Immature natural killer cell (primary cell): ENCODE data around the gene GRK2. TPM values are rescaled to one million over a fixed set of nuclear protein-coding genes. Genes with fewer than 3 reads are reported as not detected.
"Not testable (repeated sequence)": the region's sequence is repeated elsewhere in the genome, so short reads cannot be mapped to it uniquely, and the experiment has no call there.

ENCODE experiments used
- DNase-seq, 3 donors: peaks; one replicate each; pipeline ENCODE4 v3.0.0; 2022; ENCODE audit warnings: mixed read lengths in 1 of 3
- H3K27ac Mint-ChIP-seq, 6 donors: one replicate each; pipeline ENCODE4 v1.8.0; 2020; ENCODE audit warnings: mixed read lengths in 6 of 6, mild to moderate bottlenecking in 5 of 6, inconsistent platforms in 4 of 6, moderate library complexity in 3 of 6
- H3K27me3 Mint-ChIP-seq, 3 donors: one replicate each; pipeline ENCODE4 v1.8.0; 2020 to 2021; ENCODE audit warnings: low read depth in 3 of 3, mild to moderate bottlenecking in 3 of 3, mixed read lengths in 3 of 3, moderate library complexity in 3 of 3, inconsistent platforms in 1 of 3
- H3K36me3 Mint-ChIP-seq, 3 donors: one replicate each; pipeline ENCODE4 v1.8.0; 2020; ENCODE audit warnings: mixed read lengths in 3 of 3, inconsistent platforms in 2 of 3, mild to moderate bottlenecking in 2 of 3
- H3K4me1 Mint-ChIP-seq, 2 donors: one replicate each; pipeline ENCODE4 v1.8.0; 2020; ENCODE audit warnings: inconsistent platforms in 2 of 2, mild to moderate bottlenecking in 2 of 2, mixed read lengths in 2 of 2, moderate library complexity in 1 of 2
- H3K4me3 Mint-ChIP-seq, 5 donors: one replicate each; pipeline ENCODE4 v1.8.0; 2020; ENCODE audit warnings: mild to moderate bottlenecking in 5 of 5, mixed read lengths in 5 of 5, inconsistent platforms in 3 of 5, moderate library complexity in 3 of 5
- H3K9me3 Mint-ChIP-seq, 6 donors: one replicate each; pipeline ENCODE4 v1.8.0; 2020; ENCODE audit warnings: mild to moderate bottlenecking in 6 of 6, mixed read lengths in 6 of 6, inconsistent platforms in 4 of 6, moderate library complexity in 3 of 6
- polyA plus RNA-seq, 3 donors: library from polyadenylated mRNA; unstranded; fragments of 300-500 nt; fragmentation: Illumina TruSeq; gene quantifications; one replicate each; pipeline ENCODE4 v1.2.3, GENCODE V29; 2021

Gene GRK2
- polyA plus RNA-seq, 3 donors from 2014 or later = 15.2 to 25.9 (median 22.9) TPM

DNA sequence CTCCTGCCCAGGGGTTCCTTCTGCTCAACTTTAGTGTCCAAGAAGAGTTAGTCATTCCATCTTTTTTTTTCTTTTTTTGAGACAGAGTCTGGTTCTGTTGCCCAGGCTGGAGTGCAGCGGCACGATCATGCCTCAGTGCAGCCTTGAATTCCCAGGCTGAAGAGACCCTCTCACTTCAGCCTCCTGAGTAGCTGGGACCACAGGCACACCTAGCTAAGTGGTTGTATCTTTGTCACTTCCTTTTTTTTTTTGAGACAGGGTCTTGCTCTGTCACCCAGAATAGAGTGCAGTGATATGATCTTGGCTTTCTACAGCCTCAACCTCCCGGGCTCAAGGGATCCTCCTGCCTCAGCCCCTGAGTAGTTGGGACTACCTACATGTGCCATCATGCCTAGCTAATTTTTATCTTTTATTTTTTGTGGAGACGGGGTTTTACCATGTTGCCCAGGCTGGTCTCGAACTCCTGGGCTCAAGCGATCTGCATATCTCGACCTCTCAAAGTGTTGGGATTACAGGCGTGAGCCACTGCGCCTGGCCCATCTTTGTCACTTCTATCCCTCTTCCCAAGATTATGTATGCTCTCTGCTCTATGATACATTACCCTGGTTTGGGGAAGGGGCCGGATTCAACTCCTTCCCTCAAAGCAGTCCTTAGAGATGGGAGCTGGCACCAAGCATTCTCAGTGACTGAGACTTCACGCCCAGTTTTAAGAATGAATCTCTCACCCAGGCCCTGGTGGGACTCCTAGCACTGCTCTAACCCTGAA lies 47.0 kb downstream of the GRK2 start:
- Mint-ChIP-seq H3K4me1 (peaks cover 20 to 26% of the 10 kb centered on the region in 2 donors), H3K4me3 (no peak overlapping the region), H3K27ac (peak overlapping the region in 4 of 6 donors; percentile 28 to 93 (median 66)), H3K9me3 (peaks cover 0 to 3% (median 0%) of the 10 kb centered on the region in 6 donors), H3K27me3 (peaks cover 6 to 12% (median 9%) of the 10 kb centered on the region in 3 donors), H3K36me3 (no peaks in the 10 kb centered on the region)
- no peak for DNase-seq

DNA sequence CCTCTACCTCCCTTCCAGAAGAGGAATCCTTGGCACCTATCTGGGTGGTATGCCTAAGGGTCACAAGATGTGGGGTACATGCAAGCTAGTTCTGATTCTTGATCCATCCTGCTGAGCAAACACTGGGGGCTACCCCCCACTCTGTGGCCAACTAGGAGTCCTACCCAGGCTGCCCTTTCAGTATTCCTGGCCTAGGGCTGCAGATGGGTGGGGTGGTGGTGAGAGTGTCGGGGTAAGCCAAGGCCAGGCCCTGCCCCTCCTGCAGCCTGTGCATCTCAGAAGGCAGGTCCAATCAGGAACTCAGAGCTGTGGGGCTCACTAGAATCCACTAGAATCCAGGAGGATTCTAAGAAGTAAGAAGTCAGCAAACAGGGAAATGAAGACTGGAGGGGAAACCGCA lies 47.9 kb downstream of the GRK2 start:
- no peak for DNase-seq
- Mint-ChIP-seq H3K4me1 (peaks cover 21 to 31% of the 10 kb centered on the region in 2 donors), H3K4me3 (no peak overlapping the region), H3K27me3 (peaks cover 8 to 13% (median 9%) of the 10 kb centered on the region in 3 donors), H3K36me3 (no peaks in the 10 kb centered on the region), H3K27ac (peak overlapping the region in 1 of 6 donors; percentile 49), H3K9me3 (peaks cover 0 to 3% (median 0%) of the 10 kb centered on the region in 6 donors)

GRCh38 chr11:67315325-67315909 lies 49.1 kb downstream of the GRK2 start:
- H3K9me3 Mint-ChIP-seq = peaks cover 0 to 3% (median 0%) of the 10 kb centered on the region in 6 donors
- peak overlapping the region in 2 of 6 donors; percentile 34 to 72 for H3K27ac Mint-ChIP-seq
- H3K27me3 Mint-ChIP-seq = peaks cover 8 to 17% (median 9%) of the 10 kb centered on the region in 3 donors
- no peaks in the 10 kb centered on the region for H3K36me3 Mint-ChIP-seq
- peak overlapping the region; percentile 21 to 55 (median 44) for H3K4me3 Mint-ChIP-seq
- DNase-seq = no peak
- peaks cover 21 to 31% of the 10 kb centered on the region in 2 donors for H3K4me1 Mint-ChIP-seq

DNA sequence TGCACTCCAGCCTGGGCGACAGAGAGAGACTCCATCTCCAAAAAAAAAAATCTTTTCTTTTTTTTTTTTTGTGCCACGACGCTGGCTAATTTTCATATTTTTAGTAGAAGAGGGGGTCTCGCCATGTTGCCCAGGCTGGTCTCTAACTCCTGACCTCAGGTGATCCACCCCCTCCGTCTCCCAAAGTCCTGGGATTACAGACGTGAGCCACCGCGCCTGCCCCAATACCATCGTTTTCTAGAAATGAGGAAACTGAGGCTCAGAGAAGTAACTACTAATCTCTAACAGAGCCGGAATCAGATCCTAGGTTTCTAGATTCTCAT lies 50.6 kb downstream of the GRK2 start:
- no peaks in the 10 kb centered on the region for H3K36me3 Mint-ChIP-seq
- peaks cover 8 to 17% (median 9%) of the 10 kb centered on the region in 3 donors for H3K27me3 Mint-ChIP-seq
- peaks cover 19 to 31% of the 10 kb centered on the region in 2 donors for H3K4me1 Mint-ChIP-seq

DNA sequence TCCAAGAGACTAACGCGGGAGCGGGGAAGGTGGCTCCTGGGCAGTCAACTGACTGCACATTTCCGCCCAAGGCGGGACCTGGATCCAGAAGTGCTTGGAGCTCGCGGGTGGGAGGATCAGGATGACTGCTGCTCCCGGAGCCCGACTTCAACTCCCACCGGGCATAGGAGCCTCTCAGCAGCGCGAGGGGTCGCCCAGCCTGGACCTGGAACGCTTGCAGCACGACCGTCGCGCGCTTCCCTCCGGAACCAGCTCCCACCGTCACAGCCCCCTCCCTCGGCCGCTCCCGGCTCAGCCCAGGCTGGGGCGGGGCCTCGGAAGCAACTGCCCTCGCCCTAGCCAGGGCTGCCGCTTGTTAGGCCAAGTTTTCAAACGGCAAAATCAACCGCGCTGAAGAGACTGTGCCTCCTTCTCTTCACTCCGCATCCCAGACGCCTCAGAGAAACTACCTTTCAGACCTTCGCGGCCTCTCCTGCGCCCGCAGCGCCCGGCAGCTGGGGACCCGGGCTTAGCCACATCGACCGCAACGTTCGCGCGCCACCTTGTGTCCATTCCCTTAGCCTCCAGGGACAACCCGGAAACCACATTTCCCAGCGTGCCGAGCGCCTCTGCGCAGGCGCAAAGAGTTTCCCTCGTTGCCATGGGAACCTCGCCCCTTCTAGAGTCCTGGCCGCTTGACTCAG lies 51.1 kb downstream of the GRK2 start:
- Mint-ChIP-seq H3K36me3 (no peaks in the 10 kb centered on the region), H3K4me1 (peaks cover 18 to 29% of the 10 kb centered on the region in 2 donors), H3K27me3 (peaks cover 8 to 17% (median 9%) of the 10 kb centered on the region in 3 donors), H3K4me3 (peak overlapping the region; percentile 91 to 99 (median 96)), H3K9me3 (peaks cover 0 to 3% (median 0%) of the 10 kb centered on the region in 6 donors), H3K27ac (peak overlapping the region; percentile 85 to 98 (median 94))
- DNase-seq = peak; percentile 98 to 99 (median 98)

More for the DNA sequence above, 50.6 kb downstream of the GRK2 start:
- no peak for DNase-seq
- peaks cover 0 to 3% (median 0%) of the 10 kb centered on the region in 6 donors for H3K9me3 Mint-ChIP-seq
- H3K4me3 Mint-ChIP-seq = peak overlapping the region; percentile 91 to 99 (median 96)
- H3K27ac Mint-ChIP-seq = peak overlapping the region; percentile 19 to 97 (median 88)

DNA sequence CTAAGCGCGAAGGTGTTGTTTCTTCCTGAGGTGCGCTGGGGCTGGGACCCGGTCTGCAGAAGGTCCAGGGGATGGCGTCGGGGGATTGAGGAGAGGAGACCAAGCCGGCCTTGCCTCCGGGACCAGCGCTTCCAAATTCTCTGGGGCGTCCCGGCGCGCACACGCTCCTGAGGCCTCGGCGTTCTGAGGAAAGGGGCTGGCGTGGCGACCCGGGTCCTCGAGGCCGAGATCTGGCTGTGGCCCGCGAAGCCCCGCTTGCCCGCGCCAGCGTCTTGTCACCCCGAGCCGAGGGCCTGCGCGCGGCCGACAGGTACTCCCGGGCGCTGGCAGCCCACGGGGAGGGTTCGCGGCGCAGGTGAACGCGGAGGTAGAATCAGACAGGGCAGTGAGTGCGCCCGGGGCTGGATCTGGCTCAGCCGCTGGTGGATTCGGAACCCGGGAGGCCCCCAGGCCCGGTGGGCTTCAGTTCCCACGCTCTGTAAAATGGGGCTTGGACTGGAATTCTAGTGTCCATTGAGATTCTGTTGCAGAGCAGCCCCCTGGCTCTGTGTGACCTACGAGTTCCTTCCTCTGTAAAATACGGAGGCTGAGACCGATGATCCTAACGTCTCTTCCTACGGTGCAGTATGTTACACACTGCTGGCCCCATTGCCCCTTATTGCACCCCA lies 51.7 kb downstream of the GRK2 start:
- peak overlapping the region; percentile 85 to 98 (median 94) for H3K27ac Mint-ChIP-seq
- no peaks in the 10 kb centered on the region for H3K36me3 Mint-ChIP-seq
- DNase-seq = no peak
- H3K4me1 Mint-ChIP-seq = peaks cover 13 to 23% of the 10 kb centered on the region in 2 donors
- H3K9me3 Mint-ChIP-seq = peaks cover 0 to 3% (median 0%) of the 10 kb centered on the region in 6 donors
- H3K4me3 Mint-ChIP-seq = peak overlapping the region; percentile 91 to 99 (median 96)
- H3K27me3 Mint-ChIP-seq = peaks cover 8 to 17% (median 9%) of the 10 kb centered on the region in 3 donors

- not testable (repeated sequence) for H3K36me3 Mint-ChIP-seq, H3K9me3 Mint-ChIP-seq, DNase-seq
- Mint-ChIP-seq H3K27ac (peak overlapping the region in 2 of 6 donors; percentile 36 to 71), H3K4me1 (peaks cover 10 to 18% of the 10 kb centered on the region in 2 donors), H3K4me3 (peak overlapping the region in 4 of 5 donors; percentile 60 to 91 (median 66)), H3K27me3 (peaks cover 8 to 17% (median 9%) of the 10 kb centered on the region in 3 donors)
Observed at GRCh38 chr11:67318876-67319275, 52.6 kb downstream of the GRK2 start.

DNA sequence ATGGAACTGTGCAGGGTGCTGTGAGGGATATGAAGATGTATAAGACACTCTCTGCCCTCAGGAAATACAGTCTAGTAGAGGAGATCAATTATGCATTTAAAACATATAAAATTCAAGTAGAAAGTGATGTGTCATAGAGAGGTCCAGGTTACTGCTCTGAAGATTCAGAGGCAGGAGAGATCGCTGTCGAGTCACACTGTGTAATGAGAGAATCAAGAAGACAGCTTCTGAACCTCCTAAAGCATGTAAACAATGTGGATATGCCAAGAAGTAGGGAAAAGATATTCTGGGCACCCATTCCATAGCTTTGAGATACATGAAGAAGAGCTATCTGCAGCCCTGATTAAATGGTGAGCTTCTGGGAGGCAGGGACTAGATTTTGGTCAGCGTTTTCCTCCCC lies 53.7 kb downstream of the GRK2 start:
- no peak for DNase-seq
- Mint-ChIP-seq H3K4me3 (no peak overlapping the region), H3K9me3 (peaks cover 0 to 3% (median 0%) of the 10 kb centered on the region in 6 donors), H3K27ac (no peak overlapping the region), H3K27me3 (peaks cover 8 to 14% (median 8%) of the 10 kb centered on the region in 3 donors), H3K36me3 (no peaks in the 10 kb centered on the region), H3K4me1 (peaks cover 10 to 18% of the 10 kb centered on the region in 2 donors)

DNA sequence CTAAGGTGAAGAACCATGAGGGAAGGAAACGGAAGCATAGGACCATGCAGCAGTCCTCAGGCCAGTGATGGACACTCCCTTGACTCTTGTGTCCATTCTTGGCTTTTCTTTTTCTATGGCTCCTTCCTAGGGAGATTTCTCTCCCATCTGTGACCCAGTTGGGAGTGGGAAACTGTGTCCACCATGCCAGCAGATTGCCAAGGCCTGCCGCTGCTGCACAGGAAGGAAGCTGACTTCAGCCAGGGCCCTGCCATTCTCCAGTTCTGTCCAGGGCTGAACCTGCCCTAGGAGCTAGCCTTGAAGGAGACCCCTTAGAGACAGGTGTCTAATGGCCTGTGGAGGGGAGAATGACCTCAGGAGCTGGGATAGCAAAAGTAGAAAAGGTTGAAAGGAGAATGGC lies 54.4 kb downstream of the GRK2 start:
- H3K27me3 Mint-ChIP-seq = peaks cover 8 to 14% (median 9%) of the 10 kb centered on the region in 3 donors
- peaks cover 10 to 18% of the 10 kb centered on the region in 2 donors for H3K4me1 Mint-ChIP-seq
- no peak for DNase-seq
- H3K36me3 Mint-ChIP-seq = no peaks in the 10 kb centered on the region
- peaks cover 0 to 3% (median 0%) of the 10 kb centered on the region in 6 donors for H3K9me3 Mint-ChIP-seq
- H3K27ac Mint-ChIP-seq = no peak overlapping the region
- H3K4me3 Mint-ChIP-seq = no peak overlapping the region

GRCh38 chr11:67321313-67321871 lies 55.1 kb downstream of the GRK2 start:
- DNase-seq = no peak
- H3K36me3 Mint-ChIP-seq = no peaks in the 10 kb centered on the region
- H3K27ac Mint-ChIP-seq = no peak overlapping the region
- H3K4me3 Mint-ChIP-seq = no peak overlapping the region
- H3K9me3 Mint-ChIP-seq = peaks cover 0 to 3% (median 0%) of the 10 kb centered on the region in 6 donors
- H3K27me3 Mint-ChIP-seq = peaks cover 8 to 14% (median 9%) of the 10 kb centered on the region in 3 donors
- peaks cover 10 to 18% of the 10 kb centered on the region in 2 donors for H3K4me1 Mint-ChIP-seq

- DNase-seq = no peak
- Mint-ChIP-seq H3K36me3 (no peaks in the 10 kb centered on the region), H3K27me3 (peaks cover 8 to 14% (median 9%) of the 10 kb centered on the region in 3 donors), H3K4me1 (peaks cover 7 to 15% of the 10 kb centered on the region in 2 donors), H3K4me3 (no peak overlapping the region), H3K9me3 (peaks cover 0 to 3% (median 0%) of the 10 kb centered on the region in 6 donors), H3K27ac (no peak overlapping the region)
Observed at GRCh38 chr11:67322049-67322448, 55.8 kb downstream of the GRK2 start.

GRCh38 chr11:67323526-67323925 lies 57.3 kb downstream of the GRK2 start:
- DNase-seq = no peak
- Mint-ChIP-seq H3K27me3 (peaks cover 0 to 4% (median 4%) of the 10 kb centered on the region in 3 donors), H3K27ac (no peak overlapping the region), H3K4me3 (no peak overlapping the region), H3K4me1 (peaks cover 0 to 2% of the 10 kb centered on the region in 2 donors), H3K36me3 (no peaks in the 10 kb centered on the region), H3K9me3 (no peaks in the 10 kb centered on the region)
